ENCODE measurements around the gene PDZD2.

GRCh38 chr5:32058997-32059396 is 420.1 kb downstream of the PDZD2 start:
- TF ChIP-seq CTCF (IDR thresholded peaks at IDR 0.05) (no peak), POLR2A (IDR thresholded peaks at IDR 0.05) (no peak)

Data from testis (tissue), 2 donors.